Activated CD8-positive, alpha-beta T cell treated with anti-CD3 and anti-CD28 coated beads for 36 hours (primary cell): ENCODE data around the gene ABHD17C. TPM values are rescaled to one million over a fixed set of nuclear protein-coding genes. Genes with fewer than 3 reads are reported as not detected.

Experiments used
- ATAC-seq: fragments of 200-7000 bp; cut with Tn5 transposase; one replicate; pipeline ENCODE4 v1.10.0; 2021; ENCODE audit warnings: mild to moderate bottlenecking, moderate library complexity
- CTCF ChIA-PET: fragments of 350-600 bp; sonication (Branson Sonifier 250); formaldehyde crosslinking; loops from one replicate; lab custom pipeline; 2021; ENCODE audit warnings: antibody characterized with exemption; lab: Charles Lee
- POLR2A ChIA-PET: fragments of 350-600 bp; sonication (Branson Sonifier 250); formaldehyde crosslinking; loops from one replicate; lab custom pipeline; 2021; ENCODE audit warnings: antibody characterized with exemption; lab: Charles Lee
- DNase-seq: peaks from one replicate; pipeline ENCODE4 v3.0.0-alpha.2; 2020
- H3K27ac Mint-ChIP-seq: one replicate; pipeline ENCODE4 v1.8.0; 2021; ENCODE audit warnings: mild to moderate bottlenecking, mixed read lengths
- H3K27me3 Mint-ChIP-seq: one replicate; pipeline ENCODE4 v1.8.0; 2021; ENCODE audit warnings: mixed read lengths
- H3K36me3 Mint-ChIP-seq: one replicate; pipeline ENCODE4 v1.8.0; 2021; ENCODE audit warnings: low read depth, mixed read lengths
- H3K4me1 Mint-ChIP-seq: one replicate; pipeline ENCODE4 v1.8.0; 2021; ENCODE audit warnings: low read depth, mixed read lengths
- H3K4me3 Mint-ChIP-seq: one replicate; pipeline ENCODE4 v1.8.0; 2021; ENCODE audit warnings: mild to moderate bottlenecking, moderate library complexity, mixed read lengths
- H3K9me3 Mint-ChIP-seq: one replicate; pipeline ENCODE4 v1.8.0; 2021; ENCODE audit warnings: mixed read lengths
- CTCF ChIP-seq: fragments of 200-600 bp; IDR thresholded peaks from one replicate; pipeline ENCODE4 v1.8.0; 2022; ENCODE audit warnings: antibody characterized with exemption, mild to moderate bottlenecking
- intact Hi-C: fragments of 100-400 bp; cut with micrococcal nuclease; formaldehyde crosslinking; loops from one replicate; pipeline ENCODE4 v1.10.0; 2022
- total RNA-seq, 2 experiments: library from RNA; stranded (reverse); gene quantifications; one replicate each; pipeline ENCODE4 v1.2.3, GENCODE V29; 2021

ABHD17C gene
- total RNA-seq, 2 experiments from 2014 or later, result 5.4 to 5.6 TPM

GRCh38 chr15:80779658-80780415, 84.7 kb downstream of the ABHD17C start:
- Mint-ChIP-seq H3K27ac (no peak overlapping the region), H3K9me3 (no peaks in the 10 kb centered on the region), H3K36me3 (no peaks in the 10 kb centered on the region), H3K4me3 (no peak overlapping the region), H3K27me3 (peaks cover 47% of the 10 kb centered on the region), H3K4me1 (peaks cover 10% of the 10 kb centered on the region)
- intact Hi-C loops, result loop anchor here (5.0 kb wide), 2 partner anchors 192 to 218 kb away; no protein-coding TSS in a partner anchor
- ChIA-PET CTCF (interaction anchor here (0.6 to 7.1 kb wide), 28 partner anchors 10 to 373 kb away, joined by 3 to 104 read pairs (median 4); partner anchors contain the start of gene ABHD17C), POLR2A (interaction anchor here (1.3 kb wide), 1 partner anchor 24 kb away, joined by 5 read pairs; no protein-coding TSS in a partner anchor)
- DNase-seq (no peak), ATAC-seq (no peak)
- TF ChIP-seq CTCF, result no peak

DNA sequence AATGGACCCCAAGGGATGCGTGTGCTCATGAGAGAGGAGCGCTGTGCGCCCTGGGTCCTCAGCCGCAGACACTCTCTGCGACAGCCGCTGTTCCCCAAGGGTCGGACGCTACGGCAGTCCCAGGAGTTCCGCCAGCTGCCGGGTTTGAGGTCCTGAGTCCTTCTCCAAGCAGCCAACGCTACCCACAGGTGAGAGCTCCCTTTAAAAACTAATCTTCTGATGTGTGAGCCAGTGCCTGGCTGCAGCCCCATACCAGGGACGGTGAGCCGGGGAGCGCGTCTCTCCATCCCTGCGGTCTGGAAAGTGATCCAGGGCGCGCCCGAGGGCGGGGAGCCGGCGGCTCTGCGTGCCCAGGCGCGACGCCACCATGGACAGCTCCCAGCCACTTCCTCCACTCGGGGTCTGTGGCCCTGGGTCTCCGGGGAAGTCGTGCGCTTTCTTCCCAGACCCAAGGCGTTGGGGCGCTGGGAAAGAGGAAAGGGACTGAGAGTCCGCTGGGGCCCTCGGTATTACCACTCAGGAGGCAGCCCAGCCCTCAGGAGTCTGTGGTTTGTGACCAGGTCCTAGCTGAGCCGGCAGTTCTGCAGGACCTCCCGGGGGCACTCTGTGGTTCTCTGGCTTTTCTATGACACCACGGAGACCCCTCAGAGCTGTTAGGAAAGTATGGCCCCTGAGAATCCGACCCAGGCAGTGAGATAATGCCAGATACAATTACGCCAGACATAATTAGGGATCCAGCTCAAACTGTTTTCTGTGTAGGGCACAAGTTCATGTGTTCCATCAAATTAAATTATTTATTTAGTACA, 85.5 kb downstream of the ABHD17C start:
- Mint-ChIP-seq H3K4me1 (peaks cover 10% of the 10 kb centered on the region), H3K9me3 (no peaks in the 10 kb centered on the region), H3K4me3 (no peak overlapping the region), H3K27ac (no peak overlapping the region), H3K36me3 (no peaks in the 10 kb centered on the region), H3K27me3 (peaks cover 47% of the 10 kb centered on the region)
- POLR2A ChIA-PET, result interaction anchor here (1.3 kb wide), 1 partner anchor 23 kb away, joined by 5 read pairs; no protein-coding TSS in a partner anchor
- intact Hi-C loops, result no loop called here
- no peak for TF ChIP-seq CTCF
- ATAC-seq (no peak), DNase-seq (peak; percentile 29)
- CTCF ChIA-PET, result interaction anchor here (0.6 to 7.1 kb wide), 6 partner anchors 25 to 485 kb away, joined by 3 to 104 read pairs (median 8); no protein-coding TSS in a partner anchor

DNA sequence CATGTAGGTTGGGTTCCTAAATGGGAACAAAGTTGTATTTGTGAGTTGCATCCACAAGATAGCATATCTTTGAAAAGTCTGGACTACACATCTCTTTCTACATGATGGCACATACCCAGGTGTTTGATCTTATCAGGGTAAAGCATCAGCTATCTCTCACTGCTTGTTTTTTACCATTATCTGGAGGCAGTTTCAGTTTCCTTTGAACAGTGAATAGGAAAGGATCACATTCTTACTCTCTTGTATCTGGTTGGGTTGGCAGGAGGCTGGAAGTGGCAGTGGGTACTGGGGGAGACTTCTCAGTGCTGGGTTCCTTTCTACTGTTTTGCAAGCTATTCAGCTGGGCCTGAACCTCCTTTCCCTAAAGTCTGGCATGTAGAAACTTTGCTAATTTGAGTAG, 88.2 kb downstream of the ABHD17C start:
- no peak overlapping the region for H3K27ac Mint-ChIP-seq
- intact Hi-C loops, result no loop called here
- no peaks in the 10 kb centered on the region for H3K36me3 Mint-ChIP-seq
- TF ChIP-seq CTCF, result no peak
- H3K4me3 Mint-ChIP-seq, result no peak overlapping the region
- peaks cover 38% of the 10 kb centered on the region for H3K27me3 Mint-ChIP-seq
- DNase-seq, result no peak
- ChIA-PET CTCF (interaction anchor here (1.0 to 2.2 kb wide), 3 partner anchors 22 to 187 kb away, joined by 3 to 7 read pairs (median 3); no protein-coding TSS in a partner anchor), POLR2A (interaction anchor here (1.0 kb wide), 1 partner anchor 11 kb away, joined by 3 read pairs; no protein-coding TSS in a partner anchor)
- ATAC-seq, result no peak
- no peaks in the 10 kb centered on the region for H3K9me3 Mint-ChIP-seq
- peaks cover 10% of the 10 kb centered on the region for H3K4me1 Mint-ChIP-seq

DNA sequence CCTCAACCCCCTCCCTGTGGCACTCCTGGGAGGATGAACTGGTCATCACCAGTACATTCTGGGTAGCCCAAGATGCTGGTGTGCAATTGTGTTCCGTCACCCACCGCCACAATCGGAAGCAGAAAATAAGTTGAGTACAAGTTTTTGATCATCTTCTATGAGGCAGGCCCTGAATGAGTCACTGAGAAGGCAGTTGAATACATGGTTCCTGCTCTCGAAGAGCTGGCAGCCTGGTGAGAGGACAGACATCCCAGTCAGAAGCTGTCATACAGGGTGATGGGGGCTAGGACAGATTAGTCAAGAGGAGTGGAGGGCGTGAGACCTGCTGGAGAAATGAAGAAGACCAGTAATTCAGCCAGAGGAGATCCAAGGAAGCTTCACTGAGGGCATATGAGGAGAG, 90.2 kb downstream of the ABHD17C start:
- Mint-ChIP-seq H3K9me3 (no peaks in the 10 kb centered on the region), H3K27ac (no peak overlapping the region), H3K36me3 (no peaks in the 10 kb centered on the region), H3K27me3 (peaks cover 27% of the 10 kb centered on the region), H3K4me3 (no peak overlapping the region), H3K4me1 (peaks cover 4% of the 10 kb centered on the region)
- ATAC-seq (no peak), DNase-seq (no peak)
- ChIA-PET POLR2A (no interaction called here), CTCF (interaction anchor here (0.7 to 3.3 kb wide), 3 partner anchors 9 to 330 kb away, joined by 3 to 19 read pairs (median 3); no protein-coding TSS in a partner anchor)
- intact Hi-C loops, result no loop called here
- TF ChIP-seq CTCF, result no peak
